ENCODE results near the gene TRAK2.
"Not testable (repeated sequence)": the region's sequence is repeated elsewhere in the genome, so short reads cannot be mapped to it uniquely, and the experiment has no call there.

TRAK2 gene

GRCh38 chr2:201401815-201402214 is 49.4 kb downstream of the TRAK2 start:
- WGBS = 100% methylated on average over 2 of the region's 3 CpGs
- Histone ChIP-seq H3K4me1 (ENCODE audit: insufficient read depth, low read length) (no peaks in the 10 kb centered on the region), H3K9ac (ENCODE audit: low read depth, low read length) (no peak overlapping the region), H3K9me3 (ENCODE audit: insufficient read depth, low read depth, low read length) (no peaks in the 10 kb centered on the region), H3K27ac (ENCODE audit: low read depth, low read length) (no peak overlapping the region), H3K27me3 (ENCODE audit: insufficient read depth, low read length) (no peaks in the 10 kb centered on the region), H3K4me3 (ENCODE audit: low read length) (no peak overlapping the region), H3K36me3 (ENCODE audit: insufficient read depth, low read length) (peaks cover 20% of the 10 kb centered on the region)

- 84% methylated on average over 8 of the region's 8 CpGs for WGBS
- H3K27ac ChIP-seq (ENCODE audit: low read depth, low read length) = no peak overlapping the region
- no peak overlapping the region for H3K9ac ChIP-seq (ENCODE audit: low read depth, low read length)
- H3K27me3 ChIP-seq (ENCODE audit: insufficient read depth, low read length) = no peaks in the 10 kb centered on the region
- no peaks in the 10 kb centered on the region for H3K4me1 ChIP-seq (ENCODE audit: insufficient read depth, low read length)
- H3K9me3 ChIP-seq (ENCODE audit: insufficient read depth, low read depth, low read length) = no peaks in the 10 kb centered on the region
- H3K4me3 ChIP-seq (ENCODE audit: low read length) = no peak overlapping the region
- H3K36me3 ChIP-seq (ENCODE audit: insufficient read depth, low read length) = peaks cover 65% of the 10 kb centered on the region
These were observed 54.7 kb downstream of the TRAK2 start for GRCh38 chr2:201396595-201396994.

- Histone ChIP-seq H3K36me3 (ENCODE audit: insufficient read depth, low read length) (peaks cover 72% of the 10 kb centered on the region), H3K4me3 (ENCODE audit: low read length) (no peak overlapping the region), H3K9ac (ENCODE audit: low read depth, low read length) (no peak overlapping the region), H3K9me3 (ENCODE audit: insufficient read depth, low read depth, low read length) (no peaks in the 10 kb centered on the region), H3K27ac (ENCODE audit: low read depth, low read length) (no peak overlapping the region), H3K4me1 (ENCODE audit: insufficient read depth, low read length) (peaks cover 9% of the 10 kb centered on the region; the same call in 1 of the 2 replicates), H3K27me3 (ENCODE audit: insufficient read depth, low read length) (no peaks in the 10 kb centered on the region)
- whole genome bisulfite sequencing = 91% methylated on average over 1 of the region's 1 CpG
These were observed 68.1 kb downstream of the TRAK2 start for GRCh38 chr2:201383136-201383535.

DNA sequence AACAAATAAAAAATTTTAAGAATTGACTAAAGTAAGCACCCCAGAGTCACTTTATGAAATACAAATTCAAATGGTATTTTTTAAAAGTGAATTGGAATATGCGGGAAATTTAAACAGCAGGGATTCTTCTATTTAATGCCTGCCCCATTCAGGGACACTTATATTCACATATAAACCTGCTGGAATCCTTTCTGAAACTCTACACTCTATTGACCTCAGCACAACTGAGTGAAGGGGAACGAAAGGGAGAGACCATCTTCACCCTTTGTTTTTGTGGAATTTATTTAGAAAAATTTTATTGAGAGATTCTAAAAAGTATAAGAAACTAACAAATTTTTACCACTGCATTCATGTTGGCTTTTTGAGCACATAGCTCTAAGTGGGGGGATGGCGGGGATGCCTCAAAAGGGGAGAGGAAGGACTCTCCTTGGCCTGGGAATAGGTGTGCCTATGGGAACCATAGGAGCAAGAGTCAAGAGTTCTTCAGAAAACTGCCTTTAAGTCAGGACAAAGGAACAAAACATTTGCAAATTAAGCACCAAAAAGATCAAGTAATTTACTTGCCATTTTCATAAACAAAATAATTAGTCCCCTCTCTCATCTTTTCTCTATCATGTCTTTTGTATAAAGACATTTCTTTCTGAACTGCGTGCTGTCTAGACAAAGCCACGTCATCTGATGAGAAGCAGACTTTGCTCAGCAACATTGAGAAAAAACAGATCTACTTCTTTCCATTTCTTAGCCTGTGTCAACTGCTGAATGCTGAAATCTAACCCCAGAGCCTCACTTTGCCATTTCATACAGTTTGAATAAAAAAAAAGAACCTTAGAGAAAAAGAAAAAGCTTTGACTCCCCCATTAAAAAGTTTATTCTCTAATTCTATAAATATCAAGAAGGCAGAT is 72.5 kb downstream of the TRAK2 start:
- no peak overlapping the region for H3K27ac ChIP-seq (ENCODE audit: low read depth, low read length)
- H3K4me1 ChIP-seq (ENCODE audit: insufficient read depth, low read length) = peaks cover 9% of the 10 kb centered on the region; the same call in 1 of the 2 replicates
- no peak overlapping the region for H3K9ac ChIP-seq (ENCODE audit: low read depth, low read length)
- H3K36me3 ChIP-seq (ENCODE audit: insufficient read depth, low read length) = peaks cover 34% of the 10 kb centered on the region
- H3K4me3 ChIP-seq (ENCODE audit: low read length) = no peak overlapping the region
- WGBS = 78% methylated on average over 5 of the region's 5 CpGs
- no peaks in the 10 kb centered on the region for H3K9me3 ChIP-seq (ENCODE audit: insufficient read depth, low read depth, low read length)
- H3K27me3 ChIP-seq (ENCODE audit: insufficient read depth, low read length) = no peaks in the 10 kb centered on the region

DNA sequence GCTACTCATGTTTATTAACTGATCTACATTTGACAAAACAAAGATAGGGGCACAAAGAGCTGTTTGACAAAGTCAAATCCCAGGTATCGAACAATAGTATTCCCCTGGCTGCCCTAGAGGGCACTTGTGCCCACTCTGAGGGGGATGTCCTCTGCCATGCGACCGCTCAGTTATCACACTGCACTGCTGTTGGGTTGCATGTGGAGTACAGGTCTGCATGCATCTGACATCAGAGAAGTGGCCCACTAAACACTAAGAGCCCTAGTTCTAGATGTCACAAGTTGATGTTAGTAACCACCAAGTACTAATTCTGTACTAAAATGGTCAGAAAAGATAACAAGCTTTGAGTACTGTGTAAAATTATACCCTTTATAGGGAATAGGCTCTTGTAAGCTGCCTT is 74.0 kb downstream of the TRAK2 start:
- H3K9ac ChIP-seq (ENCODE audit: low read depth, low read length) = no peak overlapping the region
- WGBS = 98% methylated on average over 3 of the region's 3 CpGs
- H3K27ac ChIP-seq (ENCODE audit: low read depth, low read length) = no peak overlapping the region
- no peaks in the 10 kb centered on the region for H3K27me3 ChIP-seq (ENCODE audit: insufficient read depth, low read length)
- H3K4me3 ChIP-seq (ENCODE audit: low read length) = no peak overlapping the region
- H3K9me3 ChIP-seq (ENCODE audit: insufficient read depth, low read depth, low read length) = no peaks in the 10 kb centered on the region
- peaks cover 19% of the 10 kb centered on the region for H3K36me3 ChIP-seq (ENCODE audit: insufficient read depth, low read length)
- peaks cover 9% of the 10 kb centered on the region; the same call in 1 of the 2 replicates for H3K4me1 ChIP-seq (ENCODE audit: insufficient read depth, low read length)

DNA sequence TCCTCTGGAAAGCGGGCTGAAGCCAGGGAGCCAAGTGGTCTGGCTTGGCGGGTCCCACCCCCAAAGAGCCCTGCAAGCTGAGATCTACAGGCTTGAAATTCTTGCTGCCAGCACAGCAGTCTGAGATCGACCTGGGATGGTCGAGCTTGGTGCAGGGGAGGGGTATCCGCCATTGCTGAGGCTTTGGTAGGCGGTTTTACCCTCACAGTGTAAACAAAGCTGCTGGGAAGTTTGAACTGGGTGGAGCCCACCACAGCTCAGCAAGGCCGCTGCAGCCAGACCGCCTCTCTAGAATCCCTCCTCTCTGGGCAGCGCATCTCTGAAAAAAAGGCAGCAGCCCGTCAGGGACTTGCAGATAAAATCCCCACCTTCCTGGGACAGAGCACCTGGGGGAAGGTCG is 81.5 kb downstream of the TRAK2 start:
- no peak overlapping the region for H3K4me3 ChIP-seq (ENCODE audit: low read length)
- no peaks in the 10 kb centered on the region for H3K36me3 ChIP-seq (ENCODE audit: insufficient read depth, low read length)
- H3K27ac ChIP-seq (ENCODE audit: low read depth, low read length) = no peak overlapping the region
- 77% methylated on average over 11 of the region's 11 CpGs for WGBS
- H3K27me3 ChIP-seq (ENCODE audit: insufficient read depth, low read length) = no peaks in the 10 kb centered on the region
- no peaks in the 10 kb centered on the region for H3K4me1 ChIP-seq (ENCODE audit: insufficient read depth, low read length)
- H3K9ac ChIP-seq (ENCODE audit: low read depth, low read length) = no peak overlapping the region
- H3K9me3 ChIP-seq (ENCODE audit: insufficient read depth, low read depth, low read length) = no peaks in the 10 kb centered on the region; the same call in 1 of the 2 replicates

DNA sequence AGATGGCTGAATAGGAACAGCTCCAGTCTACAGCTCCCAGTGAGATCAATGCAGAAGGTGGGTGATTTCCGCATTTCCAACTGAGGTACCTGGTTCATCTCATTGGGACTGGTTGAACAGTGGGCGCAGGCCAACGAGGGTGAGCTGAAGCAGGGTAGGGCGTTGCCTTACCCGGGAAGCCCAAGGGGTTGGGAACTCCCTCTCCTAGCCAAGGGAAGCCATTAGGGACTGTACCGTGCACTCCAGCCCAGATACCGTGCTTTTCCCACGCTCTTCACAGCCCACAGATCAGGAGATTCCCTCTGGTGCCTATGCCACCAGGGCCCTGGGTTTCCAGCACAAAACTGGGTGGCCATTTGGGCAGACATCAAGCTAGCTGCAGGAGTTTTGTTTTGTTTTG is 81.9 kb downstream of the TRAK2 start:
- not testable (repeated sequence) for H3K27ac ChIP-seq (ENCODE audit: low read depth, low read length); H3K4me3 ChIP-seq (ENCODE audit: low read length); H3K36me3 ChIP-seq (ENCODE audit: insufficient read depth, low read length); H3K27me3 ChIP-seq (ENCODE audit: insufficient read depth, low read length); H3K9ac ChIP-seq (ENCODE audit: low read depth, low read length); H3K9me3 ChIP-seq (ENCODE audit: insufficient read depth, low read depth, low read length); H3K4me1 ChIP-seq (ENCODE audit: insufficient read depth, low read length)
- WGBS = 95% methylated on average over 8 of the region's 8 CpGs

GRCh38 chr2:201366146-201366545 is 85.1 kb downstream of the TRAK2 start:
- Histone ChIP-seq H3K9ac (ENCODE audit: low read depth, low read length) (no peak overlapping the region), H3K36me3 (ENCODE audit: insufficient read depth, low read length) (no peaks in the 10 kb centered on the region), H3K27ac (ENCODE audit: low read depth, low read length) (no peak overlapping the region), H3K4me1 (ENCODE audit: insufficient read depth, low read length) (no peaks in the 10 kb centered on the region), H3K27me3 (ENCODE audit: insufficient read depth, low read length) (no peaks in the 10 kb centered on the region), H3K4me3 (ENCODE audit: low read length) (no peak overlapping the region), H3K9me3 (ENCODE audit: insufficient read depth, low read depth, low read length) (peaks cover 5% of the 10 kb centered on the region; the same call in 1 of the 2 replicates)

- Histone ChIP-seq H3K27me3 (ENCODE audit: insufficient read depth, low read length) (no peaks in the 10 kb centered on the region), H3K4me3 (ENCODE audit: low read length) (no peak overlapping the region), H3K36me3 (ENCODE audit: insufficient read depth, low read length) (no peaks in the 10 kb centered on the region), H3K27ac (ENCODE audit: low read depth, low read length) (no peak overlapping the region), H3K9me3 (ENCODE audit: insufficient read depth, low read depth, low read length) (peaks cover 5% of the 10 kb centered on the region; the same call in 1 of the 2 replicates), H3K4me1 (ENCODE audit: insufficient read depth, low read length) (no peaks in the 10 kb centered on the region), H3K9ac (ENCODE audit: low read depth, low read length) (no peak overlapping the region)
- 96% methylated on average over 2 of the region's 2 CpGs for WGBS
These were observed 87.2 kb downstream of the TRAK2 start for GRCh38 chr2:201363857-201364560.

DNA sequence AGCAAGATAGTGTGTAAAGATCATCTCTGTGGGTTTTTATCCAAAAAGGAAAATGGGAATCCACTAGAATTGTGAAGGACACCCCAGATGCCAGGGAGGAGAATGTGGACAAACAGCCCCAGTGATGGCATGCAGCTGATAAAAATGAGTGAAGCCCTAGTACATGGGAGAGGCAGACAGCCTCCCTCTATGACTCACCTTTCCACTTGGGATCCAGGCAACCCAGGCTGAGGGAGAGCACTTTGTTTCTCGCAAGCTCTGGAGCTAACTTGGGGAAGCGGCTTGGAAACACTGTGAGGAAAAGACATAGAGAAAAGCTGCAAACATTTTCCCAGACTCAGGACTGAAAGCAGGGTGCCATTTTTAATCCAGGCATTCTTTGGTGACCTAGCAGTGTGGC is 88.9 kb downstream of the TRAK2 start:
- Histone ChIP-seq H3K27ac (ENCODE audit: low read depth, low read length) (no peak overlapping the region), H3K27me3 (ENCODE audit: insufficient read depth, low read length) (no peaks in the 10 kb centered on the region), H3K4me1 (ENCODE audit: insufficient read depth, low read length) (no peaks in the 10 kb centered on the region), H3K9ac (ENCODE audit: low read depth, low read length) (no peak overlapping the region), H3K4me3 (ENCODE audit: low read length) (no peak overlapping the region), H3K36me3 (ENCODE audit: insufficient read depth, low read length) (no peaks in the 10 kb centered on the region), H3K9me3 (ENCODE audit: insufficient read depth, low read depth, low read length) (peaks cover 5% of the 10 kb centered on the region; the same call in 1 of the 2 replicates)
- WGBS = 93% methylated on average over 2 of the region's 2 CpGs

GRCh38 chr2:201361078-201361733 is 90.1 kb downstream of the TRAK2 start:
- Histone ChIP-seq H3K36me3 (ENCODE audit: insufficient read depth, low read length) (no peaks in the 10 kb centered on the region), H3K9ac (ENCODE audit: low read depth, low read length) (no peak overlapping the region), H3K4me3 (ENCODE audit: low read length) (no peak overlapping the region), H3K9me3 (ENCODE audit: insufficient read depth, low read depth, low read length) (peaks cover 5% of the 10 kb centered on the region; the same call in 1 of the 2 replicates), H3K4me1 (ENCODE audit: insufficient read depth, low read length) (no peaks in the 10 kb centered on the region), H3K27me3 (ENCODE audit: insufficient read depth, low read length) (no peaks in the 10 kb centered on the region), H3K27ac (ENCODE audit: low read depth, low read length) (no peak overlapping the region)
- 94% methylated on average over 2 of the region's 2 CpGs for WGBS
